Astrocyte (in vitro differentiated cells and primary cell): ENCODE data around the gene PCCA. TPM values are rescaled to one million over a fixed set of nuclear protein-coding genes. Genes with fewer than 3 reads are reported as not detected.
A peak's percentile ranks its signal among the peaks of the same experiment; 100 is the strongest.

Source experiments
- DNase-seq: peaks from one replicate; pipeline ENCODE4 v3.0.0-alpha.2; 2010; ENCODE audit warnings: low read depth
- FAIRE-seq: peaks from 2 replicates; lab custom pipeline; 2011; peaks lifted over from hg19 to GRCh38; lab: Jason Lieb, UNC
- H2AFZ ChIP-seq: 2 replicates; pipeline ENCODE4 v1.6.0; 2012; ENCODE audit warnings: low read depth, low read length, inconsistent platforms
- H3K27ac ChIP-seq: 2 replicates; pipeline ENCODE4 v1.5.1; 2011; ENCODE audit warnings: low read depth, low read length, inconsistent platforms
- H3K27me3 ChIP-seq: 2 replicates; pipeline ENCODE4 v1.6.0; 2011; ENCODE audit warnings: low read length, inconsistent platforms; ENCODE audit not compliant: insufficient read depth
- H3K36me3 ChIP-seq: 2 replicates; pipeline ENCODE4 v1.5.1; 2011; ENCODE audit warnings: low read length, inconsistent platforms; ENCODE audit not compliant: insufficient read depth
- H3K4me1 ChIP-seq: 2 replicates; pipeline ENCODE4 v1.5.1; 2011; ENCODE audit warnings: low read length, inconsistent platforms; ENCODE audit not compliant: insufficient read depth
- H3K4me2 ChIP-seq: 2 replicates; pipeline ENCODE4 v1.6.0; 2012; ENCODE audit warnings: low read length, inconsistent platforms
- H3K4me3 ChIP-seq: 2 replicates; pipeline ENCODE4 v1.5.1; 2011; ENCODE audit warnings: low read depth, mild to moderate bottlenecking, low read length, inconsistent platforms; ENCODE audit not compliant: insufficient read depth
- H3K79me2 ChIP-seq: 2 replicates; pipeline ENCODE4 v1.6.0; 2012; ENCODE audit warnings: mild to moderate bottlenecking, low read length, inconsistent platforms; ENCODE audit not compliant: insufficient read depth
- H3K9ac ChIP-seq: 2 replicates; pipeline ENCODE4 v1.6.0; 2012; ENCODE audit warnings: mild to moderate bottlenecking, low read length, inconsistent platforms
- H3K9me3 ChIP-seq: 2 replicates; pipeline ENCODE4 v1.5.1; 2012; ENCODE audit warnings: low read depth, mild to moderate bottlenecking, low read length, inconsistent platforms; ENCODE audit not compliant: insufficient read depth
- H4K20me1 ChIP-seq: 2 replicates; pipeline ENCODE4 v1.6.0; 2012; ENCODE audit warnings: low read length, inconsistent platforms; ENCODE audit not compliant: insufficient read depth
- H3K27ac Mint-ChIP-seq: one replicate; pipeline ENCODE4 v1.8.0; 2021; ENCODE audit warnings: mild to moderate bottlenecking, mixed read lengths; ENCODE audit not compliant: unreplicated experiment
- H3K27me3 Mint-ChIP-seq: one replicate; pipeline ENCODE4 v1.8.0; 2021; ENCODE audit warnings: low read depth, mixed read lengths; ENCODE audit not compliant: unreplicated experiment
- H3K36me3 Mint-ChIP-seq: one replicate; pipeline ENCODE4 v1.8.0; 2021; ENCODE audit warnings: low read depth, mixed read lengths; ENCODE audit not compliant: unreplicated experiment
- H3K4me1 Mint-ChIP-seq: one replicate; pipeline ENCODE4 v1.8.0; 2021; ENCODE audit warnings: low read depth, mixed read lengths; ENCODE audit not compliant: unreplicated experiment
- H3K4me3 Mint-ChIP-seq: one replicate; pipeline ENCODE4 v1.8.0; 2021; ENCODE audit warnings: mild to moderate bottlenecking, moderate library complexity, mixed read lengths; ENCODE audit not compliant: unreplicated experiment
- H3K9me3 Mint-ChIP-seq: one replicate; pipeline ENCODE4 v1.8.0; 2021; ENCODE audit warnings: mild to moderate bottlenecking, mixed read lengths; ENCODE audit not compliant: unreplicated experiment
- CTCF ChIP-seq: IDR thresholded peaks from 2 replicates; pipeline ENCODE4 v1.5.1; 2011; ENCODE audit warnings: low read depth, mild to moderate bottlenecking, inconsistent platforms, low read length, moderate library complexity; ENCODE audit not compliant: insufficient read depth
- EZH2 ChIP-seq: IDR thresholded peaks from 2 replicates; pipeline ENCODE4 v1.6.1; 2012; ENCODE audit warnings: mild to moderate bottlenecking, low read length, inconsistent platforms; ENCODE audit not compliant: insufficient read depth
- total RNA-seq: library from RNA; stranded (reverse); gene quantifications from 2 replicates; pipeline ENCODE4 v1.2.1, GENCODE V29; 2021

The PCCA gene
- total RNA-seq, 1 donor from 2014 or later: 13.9 TPM

- no peaks in the 10 kb centered on the region for H3K27me3 ChIP-seq
- FAIRE-seq (no peak), DNase-seq (no peak)
- H3K9ac ChIP-seq: no peak overlapping the region
- no peaks in the 10 kb centered on the region for H3K9me3 ChIP-seq
- no peak overlapping the region for H3K27ac Mint-ChIP-seq
- H3K79me2 ChIP-seq: no peaks in the 10 kb centered on the region
- no peak overlapping the region for H3K4me3 ChIP-seq
- no peak overlapping the region for H2AFZ ChIP-seq
- TF ChIP-seq CTCF (no peak), EZH2 (no peak)
- H3K27ac ChIP-seq: no peak overlapping the region
- no peaks in the 10 kb centered on the region for H3K36me3 ChIP-seq
- H3K4me1 ChIP-seq: no peaks in the 10 kb centered on the region
- no peaks in the 10 kb centered on the region for H3K27me3 Mint-ChIP-seq
- H4K20me1 ChIP-seq: no peaks in the 10 kb centered on the region
- no peak overlapping the region for H3K4me2 ChIP-seq
- H3K9me3 Mint-ChIP-seq: no peaks in the 10 kb centered on the region
- H3K4me1 Mint-ChIP-seq: peaks cover 4% of the 10 kb centered on the region
- no peak overlapping the region for H3K4me3 Mint-ChIP-seq
- no peaks in the 10 kb centered on the region for H3K36me3 Mint-ChIP-seq
Observed at GRCh38 chr13:100356889-100357288, 268.0 kb downstream of the PCCA start.

- Mint-ChIP-seq H3K4me1 (peaks cover 11% of the 10 kb centered on the region), H3K36me3 (no peaks in the 10 kb centered on the region), H3K9me3 (no peaks in the 10 kb centered on the region), H3K27ac (no peak overlapping the region), H3K4me3 (no peak overlapping the region), H3K27me3 (no peaks in the 10 kb centered on the region)
- Histone ChIP-seq H3K9me3 (no peaks in the 10 kb centered on the region), H4K20me1 (no peaks in the 10 kb centered on the region), H3K79me2 (no peaks in the 10 kb centered on the region), H3K4me1 (peaks cover 2% of the 10 kb centered on the region), H3K27me3 (no peaks in the 10 kb centered on the region), H3K27ac (no peak overlapping the region), H3K36me3 (no peaks in the 10 kb centered on the region), H3K4me2 (no peak overlapping the region), H3K9ac (no peak overlapping the region), H3K4me3 (no peak overlapping the region), H2AFZ (no peak overlapping the region)
- DNase-seq: no peak
- FAIRE-seq: no peak
- no peak for TF ChIP-seq EZH2
- no peak for TF ChIP-seq CTCF
Observed at GRCh38 chr13:100357764-100358163, 268.9 kb downstream of the PCCA start.

- no peak overlapping the region for H3K4me2 ChIP-seq
Observed at GRCh38 chr13:100361504-100361903, 272.6 kb downstream of the PCCA start.

More at GRCh38 chr13:100361504-100361903, 272.6 kb downstream of the PCCA start:
- no peaks in the 10 kb centered on the region for H3K27me3 ChIP-seq
- Mint-ChIP-seq H3K36me3 (no peaks in the 10 kb centered on the region), H3K4me1 (peaks cover 32% of the 10 kb centered on the region), H3K9me3 (no peaks in the 10 kb centered on the region), H3K4me3 (no peak overlapping the region), H3K27ac (peak overlapping the region; percentile 19), H3K27me3 (no peaks in the 10 kb centered on the region)
- H3K9me3 ChIP-seq: no peaks in the 10 kb centered on the region
- TF ChIP-seq CTCF: no peak
- TF ChIP-seq EZH2: no peak
- H2AFZ ChIP-seq: no peak overlapping the region
- no peak overlapping the region for H3K27ac ChIP-seq
- peak; percentile 57 for DNase-seq
- peaks cover 16% of the 10 kb centered on the region for H3K4me1 ChIP-seq
- no peak overlapping the region for H3K9ac ChIP-seq
- H3K4me3 ChIP-seq: no peak overlapping the region
- no peak for FAIRE-seq
- H3K36me3 ChIP-seq: no peaks in the 10 kb centered on the region
- no peaks in the 10 kb centered on the region for H3K79me2 ChIP-seq
- no peaks in the 10 kb centered on the region for H4K20me1 ChIP-seq
